Measurements from ENCODE around the gene NT5C2. TPM values are rescaled to one million over a fixed set of nuclear protein-coding genes. Genes with fewer than 3 reads are reported as not detected.

The NT5C2 gene
- total and polyA plus RNA-seq, 2 donors (not counting 3 experiments of a cell fraction or from before 2014, with no cell fraction given): 47.2 to 69.9 TPM

- DNase-seq (ENCODE audit: low read depth, low spot score) (no peak), FAIRE-seq (no peak)
- H3K27ac ChIP-seq (ENCODE audit: insufficient read depth, low read depth, low read length): peak overlapping the region; percentile 43
- no peaks in the 10 kb centered on the region for H3K27me3 ChIP-seq (ENCODE audit: control insufficient read depth in 2 of 2, insufficient read depth in 2 of 2, low read length in 2 of 2)
- dilution Hi-C loops (cut with MboI; ENCODE audit: extremely low pct_ligation_motif_present, low sequenced_read_pairs) (no loop called here), intact Hi-C loops (cut with micrococcal nuclease) (no loop called here)
- no peaks in the 10 kb centered on the region for H3K9me3 ChIP-seq (replicated peaks; ENCODE audit: control insufficient read depth, insufficient read depth, low read length)
- no peaks in the 10 kb centered on the region for H4K20me1 ChIP-seq (replicated peaks; ENCODE audit: control insufficient read depth, extremely low read depth, insufficient read depth, low read length)
- no peak overlapping the region for H3K4me3 ChIP-seq (replicated peaks in 1 of 3; ENCODE audit: insufficient read depth in 1 of 3, low read depth in 1 of 3, low read length in 3 of 3)
- H3K36me3 ChIP-seq (ENCODE audit: control insufficient read depth in 2 of 2, extremely low read depth in 1 of 2, insufficient read depth in 2 of 2, low read length in 2 of 2): no peaks in the 10 kb centered on the region
- peaks cover 32% of the 10 kb centered on the region for H3K4me1 ChIP-seq (ENCODE audit: control insufficient read depth, extremely low read depth, insufficient read depth, low read length)
- no peak overlapping the region for H3K9ac ChIP-seq (replicated peaks; ENCODE audit: extremely low read depth, insufficient read depth, low read length)
- no peaks in the 10 kb centered on the region for H3K9me1 ChIP-seq (replicated peaks; ENCODE audit: control insufficient read depth, extremely low read depth, insufficient read depth, low read length)
- CTCF ChIA-PET: interaction anchor here (0.9 to 6.9 kb wide), 2 partner anchors 11 to 78 kb away, joined by 3 to 57 read pairs; no protein-coding TSS in a partner anchor
- H2AFZ ChIP-seq (ENCODE audit: low read depth, low read length): no peak overlapping the region
- POLR2A ChIA-PET: no interaction called here
- no peak overlapping the region for H3K4me2 ChIP-seq (ENCODE audit: insufficient read depth, low read length)
- TF ChIP-seq, protein P1, sequence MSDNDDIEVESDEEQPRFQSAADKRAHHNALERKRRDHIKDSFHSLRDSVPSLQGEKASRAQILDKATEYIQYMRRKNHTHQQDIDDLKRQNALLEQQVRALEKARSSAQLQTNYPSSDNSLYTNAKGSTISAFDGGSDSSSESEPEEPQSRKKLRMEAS (IDR thresholded peaks at IDR 0.05; ENCODE audit: insufficient read depth, insufficient read length): no peak
- no peaks in the 10 kb centered on the region for H3K79me2 ChIP-seq (ENCODE audit: control insufficient read depth, insufficient read depth, low read length)
- BruUV-seq (replicated peaks): no TSS peak
Measured at GRCh38 chr10:103232772-103233488, 39.9 kb upstream of the NT5C2 start.

DNA sequence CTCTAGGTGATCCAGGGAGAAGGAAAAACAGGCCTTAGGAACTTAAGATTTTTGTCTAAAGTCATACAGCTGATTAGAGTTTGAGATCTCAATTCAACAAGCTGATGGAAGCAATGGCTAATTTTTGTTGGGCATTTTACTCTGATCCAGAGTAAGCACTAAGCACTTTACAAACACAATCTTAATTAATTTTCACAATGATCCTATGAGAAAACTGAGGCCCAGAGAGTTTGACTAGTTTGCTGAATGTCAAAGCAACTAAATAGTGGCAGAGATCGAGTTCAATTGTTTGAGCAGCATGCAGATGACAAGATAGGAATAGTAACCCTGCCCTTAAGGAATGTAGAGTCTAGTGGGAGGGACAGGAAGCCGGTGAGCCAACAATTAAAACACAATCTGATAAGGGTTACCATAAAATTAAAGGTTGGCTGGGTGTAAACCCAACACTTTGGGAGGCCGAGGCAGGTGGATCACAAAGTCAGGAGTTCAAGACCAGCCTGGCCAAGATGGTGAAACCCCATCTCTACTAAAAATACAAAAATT, 39.1 kb upstream of the NT5C2 start:
- Histone ChIP-seq H3K4me3 (replicated peaks in 1 of 3; ENCODE audit: insufficient read depth in 1 of 3, low read depth in 1 of 3, low read length in 3 of 3) (no peak overlapping the region), H3K9me1 (replicated peaks; ENCODE audit: control insufficient read depth, extremely low read depth, insufficient read depth, low read length) (no peaks in the 10 kb centered on the region), H3K4me2 (ENCODE audit: insufficient read depth, low read length) (no peak overlapping the region), H3K9ac (replicated peaks; ENCODE audit: extremely low read depth, insufficient read depth, low read length) (peak overlapping the region; percentile 62), H3K36me3 (ENCODE audit: control insufficient read depth in 2 of 2, extremely low read depth in 1 of 2, insufficient read depth in 2 of 2, low read length in 2 of 2) (no peaks in the 10 kb centered on the region), H3K27me3 (ENCODE audit: control insufficient read depth in 2 of 2, insufficient read depth in 2 of 2, low read length in 2 of 2) (no peaks in the 10 kb centered on the region), H3K4me1 (ENCODE audit: control insufficient read depth, extremely low read depth, insufficient read depth, low read length) (peaks cover 32% of the 10 kb centered on the region), H3K27ac (ENCODE audit: insufficient read depth, low read depth, low read length) (peak overlapping the region; percentile 97), H3K9me3 (replicated peaks; ENCODE audit: control insufficient read depth, insufficient read depth, low read length) (no peaks in the 10 kb centered on the region), H2AFZ (ENCODE audit: low read depth, low read length) (no peak overlapping the region), H3K79me2 (ENCODE audit: control insufficient read depth, insufficient read depth, low read length) (no peaks in the 10 kb centered on the region), H4K20me1 (replicated peaks; ENCODE audit: control insufficient read depth, extremely low read depth, insufficient read depth, low read length) (no peaks in the 10 kb centered on the region)
- ChIA-PET CTCF (interaction anchor here (1.1 to 6.9 kb wide), 4 partner anchors 12 to 74 kb away, joined by 4 to 57 read pairs (median 7); partner anchors contain the start of gene NT5C2), POLR2A (interaction anchor here (1.1 to 3.3 kb wide), 2 partner anchors 40 to 314 kb away, joined by 4 to 28 read pairs; partner anchors contain the start of genes CNNM2 and NT5C2)
- dilution Hi-C loops (cut with MboI; ENCODE audit: extremely low pct_ligation_motif_present, low sequenced_read_pairs): no loop called here
- intact Hi-C loops (cut with micrococcal nuclease): no loop called here
- TF ChIP-seq EZH2 (IDR thresholded peaks at IDR 0.05; ENCODE audit: borderline replicate concordance, low read depth, low read length, severe bottlenecking) (no peak), GATA2 (IDR thresholded peaks at IDR 0.05; ENCODE audit: insufficient read depth, insufficient read length, low read depth, low read length) (peak; percentile 70)
- no TSS peak for BruUV-seq (replicated peaks)
- no peak for FAIRE-seq
- peak; percentile 22 for DNase-seq (ENCODE audit: low read depth, low spot score)

Data from endothelial cell of umbilical vein (primary cell).